Fibroblast of mammary gland (primary cell): ENCODE data around the gene CMTM7.

Experiments
- DNase-seq: peaks from one replicate; pipeline ENCODE4 v3.0.0-alpha.2; 2010; ENCODE audit warnings: low read depth
- H3K4me3 ChIP-seq: 2 replicates; pipeline ENCODE4 v1.5.1; 2011; ENCODE audit warnings: low read depth, mild to moderate bottlenecking, low read length, moderate library complexity; ENCODE audit not compliant: control insufficient read depth
- TF ChIP-seq, protein P1 (sequence below): conservative IDR thresholded peaks from 2 replicates; pipeline ENCODE4 v1.5.1; 2011; ENCODE audit warnings: low read depth, low read length, inconsistent platforms; ENCODE audit not compliant: control insufficient read depth, insufficient read depth

Gene CMTM7

DNA sequence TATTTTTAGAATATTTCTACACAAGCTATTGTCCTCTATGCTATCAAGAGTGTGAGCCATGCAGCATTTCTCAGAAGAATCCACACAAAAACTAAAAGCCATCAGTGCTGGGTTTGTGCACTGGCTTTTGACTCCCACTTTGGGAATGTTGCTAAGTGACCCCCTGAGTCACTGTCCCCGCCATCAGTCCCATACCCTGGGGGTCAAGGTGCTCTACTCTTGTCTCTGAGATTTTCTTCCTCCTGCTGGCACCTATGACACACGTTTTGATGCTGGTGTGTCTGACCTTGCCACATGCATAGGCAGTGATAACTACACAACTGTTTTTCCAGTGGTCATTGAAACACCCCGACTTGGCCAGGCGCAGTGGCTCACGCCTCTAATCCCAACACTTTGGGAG lies 19.8 kb downstream of the CMTM7 start:
- H3K4me3 ChIP-seq, result no peak overlapping the region
- TF ChIP-seq, protein P1, sequence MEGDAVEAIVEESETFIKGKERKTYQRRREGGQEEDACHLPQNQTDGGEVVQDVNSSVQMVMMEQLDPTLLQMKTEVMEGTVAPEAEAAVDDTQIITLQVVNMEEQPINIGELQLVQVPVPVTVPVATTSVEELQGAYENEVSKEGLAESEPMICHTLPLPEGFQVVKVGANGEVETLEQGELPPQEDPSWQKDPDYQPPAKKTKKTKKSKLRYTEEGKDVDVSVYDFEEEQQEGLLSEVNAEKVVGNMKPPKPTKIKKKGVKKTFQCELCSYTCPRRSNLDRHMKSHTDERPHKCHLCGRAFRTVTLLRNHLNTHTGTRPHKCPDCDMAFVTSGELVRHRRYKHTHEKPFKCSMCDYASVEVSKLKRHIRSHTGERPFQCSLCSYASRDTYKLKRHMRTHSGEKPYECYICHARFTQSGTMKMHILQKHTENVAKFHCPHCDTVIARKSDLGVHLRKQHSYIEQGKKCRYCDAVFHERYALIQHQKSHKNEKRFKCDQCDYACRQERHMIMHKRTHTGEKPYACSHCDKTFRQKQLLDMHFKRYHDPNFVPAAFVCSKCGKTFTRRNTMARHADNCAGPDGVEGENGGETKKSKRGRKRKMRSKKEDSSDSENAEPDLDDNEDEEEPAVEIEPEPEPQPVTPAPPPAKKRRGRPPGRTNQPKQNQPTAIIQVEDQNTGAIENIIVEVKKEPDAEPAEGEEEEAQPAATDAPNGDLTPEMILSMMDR, result no peak
- no peak for DNase-seq

DNA sequence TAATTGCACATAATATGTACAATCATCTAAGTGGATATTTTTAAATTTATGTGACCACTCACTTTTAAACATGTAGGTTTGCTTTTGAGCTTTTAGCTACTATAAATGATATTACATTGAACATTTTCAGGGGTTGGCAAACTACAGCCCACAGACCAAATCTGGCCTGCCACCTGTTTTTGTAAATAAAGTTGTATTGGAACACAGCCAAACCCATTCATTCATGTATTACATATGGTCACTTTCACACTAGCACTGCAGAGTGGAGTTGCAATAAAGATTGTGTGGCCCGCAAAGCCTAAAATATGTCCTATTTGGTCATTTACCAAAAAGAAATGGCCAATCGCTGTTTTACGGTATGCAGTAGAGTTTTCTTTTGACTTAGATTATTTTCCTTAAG lies 21.2 kb downstream of the CMTM7 start:
- DNase-seq, result no peak
- TF ChIP-seq, protein P1, result no peak
- no peak overlapping the region for H3K4me3 ChIP-seq

DNA sequence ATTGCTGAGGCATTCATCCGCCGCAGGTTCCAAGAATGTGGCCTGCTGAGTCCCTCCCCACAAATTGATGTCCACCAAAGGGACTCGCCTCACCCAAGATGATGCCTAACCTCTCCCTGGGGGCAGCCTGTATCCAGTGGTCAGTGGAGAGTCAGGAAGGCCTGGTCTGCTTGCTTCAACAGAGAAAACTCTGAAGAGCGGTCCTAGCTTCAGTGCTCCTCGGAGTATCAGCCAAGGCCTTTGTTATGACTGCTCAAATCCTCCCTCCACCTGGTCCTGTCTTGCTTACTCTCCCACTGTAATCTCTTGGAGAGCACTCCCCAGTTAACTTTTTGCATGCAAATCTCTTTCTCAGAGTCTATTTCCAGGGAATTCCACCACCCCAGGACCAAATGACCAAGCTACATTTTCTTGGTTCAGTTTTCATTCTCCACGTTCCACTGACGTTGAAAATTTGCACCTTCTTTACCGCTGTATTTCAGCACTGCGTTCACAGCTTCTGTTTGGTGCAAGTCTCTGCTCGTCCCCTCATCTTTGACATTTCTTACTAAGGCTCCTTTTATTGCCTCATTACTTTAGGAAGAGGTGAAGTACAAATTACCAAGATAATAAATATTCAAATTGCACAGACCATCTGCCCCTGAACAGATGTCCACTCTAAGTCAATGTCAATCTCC lies 22.3 kb downstream of the CMTM7 start:
- TF ChIP-seq, protein P1, result no peak
- no peak for DNase-seq

DNA sequence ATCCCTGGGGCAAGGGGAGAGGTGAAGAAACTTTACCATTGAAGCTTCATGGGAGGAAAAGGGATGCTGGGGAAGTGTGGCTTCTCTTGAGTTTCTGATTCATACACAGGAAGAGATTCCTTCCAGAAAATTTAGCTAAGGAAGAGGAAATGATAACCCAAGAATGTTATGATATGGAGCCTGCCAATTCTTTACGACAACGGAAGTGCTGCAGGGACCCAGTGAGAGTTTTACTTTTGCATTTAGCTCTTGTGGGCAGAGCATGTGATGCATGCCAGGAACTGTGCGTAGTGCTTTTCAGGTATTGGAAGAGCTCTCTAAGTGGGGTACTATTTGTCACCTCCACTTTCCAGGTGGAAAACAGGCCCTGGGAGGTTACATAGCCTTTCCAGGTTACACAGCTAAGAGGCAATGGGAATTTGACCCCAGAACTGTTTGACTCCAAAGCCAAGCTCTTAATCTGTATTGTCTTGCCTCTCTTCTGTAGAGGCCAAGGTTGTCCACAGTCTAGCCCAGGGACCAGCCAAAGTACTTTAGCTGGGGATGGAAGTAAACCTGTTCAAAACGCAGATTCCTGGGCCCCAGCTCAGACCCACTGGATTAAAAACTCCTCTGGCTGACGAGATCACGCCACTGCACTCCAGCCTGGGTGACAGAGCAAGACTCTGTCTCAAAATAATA lies 23.0 kb downstream of the CMTM7 start:
- DNase-seq, result no peak
- H3K4me3 ChIP-seq, result no peak overlapping the region
- TF ChIP-seq, protein P1, result no peak

More for the DNA sequence above, 22.3 kb downstream of the CMTM7 start:
- H3K4me3 ChIP-seq, result no peak overlapping the region

DNA sequence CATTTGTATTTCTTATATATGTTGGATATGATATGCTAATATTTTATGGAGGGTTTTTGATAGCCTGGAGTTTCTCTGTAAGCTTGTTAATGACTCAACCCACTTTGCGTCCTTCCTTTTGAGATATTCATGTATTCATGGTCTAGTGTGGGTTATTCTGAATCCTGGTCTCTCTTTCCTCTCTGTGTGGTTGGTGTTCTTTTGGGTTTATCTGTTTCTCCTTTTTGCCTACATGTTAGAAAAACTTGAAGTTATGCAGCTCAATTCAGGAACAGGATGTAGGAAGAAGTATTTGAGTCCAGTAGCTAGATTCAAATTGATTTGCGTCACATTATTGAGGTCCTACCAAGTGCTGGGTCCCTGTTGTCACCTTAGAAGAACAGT lies 28.1 kb downstream of the CMTM7 start:
- no peak for DNase-seq
- TF ChIP-seq, protein P1, result no peak
- no peak overlapping the region for H3K4me3 ChIP-seq

DNA sequence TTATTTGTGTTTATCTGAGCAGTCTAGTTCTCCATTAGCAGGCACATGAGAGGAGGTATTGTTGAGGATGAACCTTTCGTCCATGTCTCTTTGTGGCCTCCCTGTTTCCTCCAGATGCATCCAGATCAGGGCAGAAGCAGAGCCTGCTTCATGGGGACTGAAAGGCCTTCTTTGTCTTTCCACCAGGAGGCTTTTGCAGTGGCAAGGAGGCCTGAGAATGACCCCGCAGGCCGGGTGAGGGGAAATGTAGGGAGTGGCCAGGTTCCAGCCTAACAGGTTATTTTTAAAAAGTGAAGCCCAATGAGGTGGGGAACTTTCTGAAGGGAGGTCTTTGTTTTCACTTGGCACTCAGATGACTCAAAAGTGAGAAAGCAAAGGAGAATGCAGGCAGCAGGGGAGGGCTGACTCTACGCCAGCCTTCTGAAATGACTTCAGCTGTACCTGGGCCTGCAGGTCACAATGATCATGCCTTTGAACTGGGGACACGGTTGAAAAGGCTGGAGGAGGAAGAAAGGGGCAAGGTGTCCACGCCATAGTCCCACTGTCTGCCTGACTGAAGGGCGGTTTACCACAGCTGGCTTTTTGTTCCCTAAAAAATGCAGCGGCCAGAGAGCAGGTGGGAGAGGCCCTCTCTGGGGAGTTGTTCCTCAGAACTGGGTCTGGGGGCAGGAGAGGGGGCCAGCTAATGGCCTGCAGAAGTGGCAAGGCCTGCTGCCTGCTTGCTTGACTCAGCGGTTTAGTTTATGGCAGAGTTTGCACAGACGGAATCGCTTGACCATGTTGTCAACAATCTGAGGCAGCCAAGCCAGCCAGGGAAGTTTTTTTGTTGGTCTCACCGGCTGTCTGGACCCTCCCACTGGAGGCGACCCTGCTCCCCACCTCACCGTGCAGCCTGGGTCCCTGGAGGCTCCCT lies 28.7 kb downstream of the CMTM7 start:
- DNase-seq, result no peak

More for the DNA sequence above, 28.7 kb downstream of the CMTM7 start:
- no peak overlapping the region for H3K4me3 ChIP-seq
- TF ChIP-seq, protein P1, result no peak
